GM10847 (cell line): ENCODE results near the gene PBX3.

Experiments
- POLR2A ChIP-seq: IDR thresholded peaks from 2 replicates; pipeline ENCODE4 v1.6.1; 2011; ENCODE audit not compliant: insufficient read length; ENCODE audit errors: extremely low read depth

PBX3 gene

GRCh38 chr9:126002476-126003350 is 255.5 kb downstream of the PBX3 start:
- TF ChIP-seq POLR2A: no peak

- no peak for TF ChIP-seq POLR2A
Observed at GRCh38 chr9:126009047-126009446, 261.9 kb downstream of the PBX3 start.

- TF ChIP-seq POLR2A: no peak
Observed at GRCh38 chr9:126014726-126015125, 267.6 kb downstream of the PBX3 start.

GRCh38 chr9:126015424-126015823 is 268.3 kb downstream of the PBX3 start:
- no peak for TF ChIP-seq POLR2A

- TF ChIP-seq POLR2A: no peak
Observed at GRCh38 chr9:126016579-126017290, 269.6 kb downstream of the PBX3 start.
